K562 (cell line): ENCODE measurements around the gene B4GALT4.

Experiments used
- FOXM1 ChIP-seq, 2 experiments: fragments of 450-650 bp in 1 of 2; sonication (generic) in 1 of 2; formaldehyde crosslinking in 1 of 2; IDR thresholded peaks; 2 replicates each; pipeline versions ENCODE4 v1.6.1 to v1.9.0; 2017 to 2022; ENCODE audit warnings: low read depth in 2 of 2, mild to moderate bottlenecking in 2 of 2, missing genetic modification reagents in 1 of 2, moderate library complexity in 1 of 2
- GATAD2B ChIP-seq: fragments of 450-650 bp; IDR thresholded peaks from 2 replicates; pipeline ENCODE4 v1.6.1; 2017; ENCODE audit warnings: mild to moderate bottlenecking, borderline replicate concordance
- SRF ChIP-seq, 2 experiments: fragments of 250-450, 450-650 bp in 1 of 2; sonication (Bioruptor Pico) in 1 of 2; sonication (generic) in 1 of 2; formaldehyde crosslinking; IDR thresholded peaks; 2 replicates each; pipeline versions ENCODE4 v1.5.0 to v1.5.1; 2020 to 2022; ENCODE audit warnings: mild to moderate bottlenecking in 1 of 2, missing genetic modification reagents in 1 of 2
- TBP ChIP-seq: optimal IDR thresholded peaks from 2 replicates; pipeline ENCODE3; 2011; ENCODE audit warnings: low read depth, low read length, improper control_type of control experiment
- TF ChIP-seq, protein P1 (sequence below), 3 experiments: IDR thresholded peaks in 2 of 3; conservative IDR thresholded peaks in 1 of 3; 2 replicates each; pipeline ENCODE4 v1.5.1; 2011 to 2012; ENCODE audit warnings: low read length in 3 of 3, mild to moderate bottlenecking in 3 of 3, control low read depth in 2 of 3, improper control_type of control experiment in 1 of 3, inconsistent platforms in 1 of 3, low read depth in 1 of 3, mixed read lengths in 1 of 3, moderate library complexity in 1 of 3; ENCODE audit not compliant: insufficient read depth in 2 of 3

DNA sequence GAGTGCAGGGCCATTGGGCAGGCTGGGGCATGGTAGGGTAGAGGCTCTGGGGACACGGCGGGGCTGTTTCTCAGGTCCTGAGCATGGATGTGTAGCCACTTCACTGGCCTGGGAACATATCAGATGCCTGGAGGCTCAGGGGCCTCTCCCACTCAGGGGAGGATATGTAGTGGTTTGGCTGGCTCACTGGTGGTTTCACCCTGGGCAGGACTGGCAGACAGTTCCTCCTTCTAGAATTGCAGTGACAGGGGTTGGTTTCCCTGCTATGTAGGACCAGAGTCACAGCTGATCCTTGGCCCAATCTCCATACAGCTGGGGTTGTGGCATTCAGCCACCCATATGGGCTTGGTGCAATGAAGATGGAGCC lies 48.7 kb upstream of the B4GALT4 start:
- no peak for TF ChIP-seq GATAD2B
- no peak for TF ChIP-seq TBP
- no peak for TF ChIP-seq SRF (CRISPR knock-in tag; IDR thresholded peaks at IDR 0.05)
- no peak for TF ChIP-seq FOXM1 (IDR thresholded peaks at IDR 0.05; ENCODE audit: low read depth)
- no peak for TF ChIP-seq FOXM1 (CRISPR knock-in tag; IDR thresholded peaks at IDR 0.05; ENCODE audit: low read depth)
- TF ChIP-seq, protein P1, sequence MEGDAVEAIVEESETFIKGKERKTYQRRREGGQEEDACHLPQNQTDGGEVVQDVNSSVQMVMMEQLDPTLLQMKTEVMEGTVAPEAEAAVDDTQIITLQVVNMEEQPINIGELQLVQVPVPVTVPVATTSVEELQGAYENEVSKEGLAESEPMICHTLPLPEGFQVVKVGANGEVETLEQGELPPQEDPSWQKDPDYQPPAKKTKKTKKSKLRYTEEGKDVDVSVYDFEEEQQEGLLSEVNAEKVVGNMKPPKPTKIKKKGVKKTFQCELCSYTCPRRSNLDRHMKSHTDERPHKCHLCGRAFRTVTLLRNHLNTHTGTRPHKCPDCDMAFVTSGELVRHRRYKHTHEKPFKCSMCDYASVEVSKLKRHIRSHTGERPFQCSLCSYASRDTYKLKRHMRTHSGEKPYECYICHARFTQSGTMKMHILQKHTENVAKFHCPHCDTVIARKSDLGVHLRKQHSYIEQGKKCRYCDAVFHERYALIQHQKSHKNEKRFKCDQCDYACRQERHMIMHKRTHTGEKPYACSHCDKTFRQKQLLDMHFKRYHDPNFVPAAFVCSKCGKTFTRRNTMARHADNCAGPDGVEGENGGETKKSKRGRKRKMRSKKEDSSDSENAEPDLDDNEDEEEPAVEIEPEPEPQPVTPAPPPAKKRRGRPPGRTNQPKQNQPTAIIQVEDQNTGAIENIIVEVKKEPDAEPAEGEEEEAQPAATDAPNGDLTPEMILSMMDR (IDR thresholded peaks at IDR 0.05 in 2 of 3, conservative IDR thresholded peaks at IDR 0.05 in 1 of 3; ENCODE audit: insufficient read depth in 2 of 3, low read depth in 1 of 3, low read length in 3 of 3): no peak
